D341Med (cell line): ENCODE results near the gene ANKRD33B.
"Not testable (repeated sequence)": the region's sequence is repeated elsewhere in the genome, so short reads cannot be mapped to it uniquely, and the experiment has no call there.

Experiments
- DNase-seq: peaks from one replicate; pipeline ENCODE4 v3.0.0; 2012; ENCODE audit warnings: low spot score

Gene ANKRD33B

GRCh38 chr5:10660720-10661387 is 97.0 kb downstream of the ANKRD33B start:
- DNase-seq: no peak

- no peak for DNase-seq
These were observed 97.5 kb downstream of the ANKRD33B start for GRCh38 chr5:10661401-10661800.

- DNase-seq: no peak
These were observed 98.2 kb downstream of the ANKRD33B start for GRCh38 chr5:10662083-10662482.

GRCh38 chr5:10662661-10663488 is 99.0 kb downstream of the ANKRD33B start:
- DNase-seq: no peak

- no peak for DNase-seq
These were observed 99.8 kb downstream of the ANKRD33B start for GRCh38 chr5:10663489-10664179.

- not testable (repeated sequence) for DNase-seq
These were observed 100.4 kb downstream of the ANKRD33B start for GRCh38 chr5:10664180-10664769.

- no peak for DNase-seq
These were observed 101.9 kb downstream of the ANKRD33B start for GRCh38 chr5:10665799-10666198.

- DNase-seq: no peak
These were observed 102.8 kb downstream of the ANKRD33B start for GRCh38 chr5:10666531-10667299.

GRCh38 chr5:10667431-10668057 is 103.7 kb downstream of the ANKRD33B start:
- no peak for DNase-seq

- DNase-seq: no peak
These were observed 104.8 kb downstream of the ANKRD33B start for GRCh38 chr5:10668697-10669096.

- no peak for DNase-seq
These were observed 106.1 kb downstream of the ANKRD33B start for GRCh38 chr5:10669983-10670382.

- DNase-seq: no peak
These were observed 107.5 kb downstream of the ANKRD33B start for GRCh38 chr5:10671041-10672008.

GRCh38 chr5:10672146-10673016 is 108.5 kb downstream of the ANKRD33B start:
- no peak for DNase-seq

GRCh38 chr5:10673017-10673389 is 109.1 kb downstream of the ANKRD33B start:
- no peak for DNase-seq

GRCh38 chr5:10673407-10673806 is 109.5 kb downstream of the ANKRD33B start:
- DNase-seq: no peak

- DNase-seq: no peak
These were observed 110.2 kb downstream of the ANKRD33B start for GRCh38 chr5:10674096-10674495.

GRCh38 chr5:10674582-10674981 is 110.7 kb downstream of the ANKRD33B start:
- no peak for DNase-seq

- DNase-seq: no peak
These were observed 111.4 kb downstream of the ANKRD33B start for GRCh38 chr5:10675177-10675700.

GRCh38 chr5:10676224-10676623 is 112.4 kb downstream of the ANKRD33B start:
- DNase-seq: no peak
